Thyroid gland (tissue), 4 donors: Measurements from ENCODE around the gene TRIM17. TPM values are rescaled to one million over a fixed set of nuclear protein-coding genes. Genes with fewer than 3 reads are reported as not detected.
A peak's percentile ranks its signal among the peaks of the same experiment; 100 is the strongest.

Experiments used
- DNase-seq, 2 donors: peaks; one replicate each; pipeline ENCODE4 v3.0.0-alpha.2; 2019
- H3K27ac ChIP-seq, 3 donors: fragments of 200-600 bp; sonication (generic); 1 replicate in 2 of 3; 2 replicates in 1 of 3; pipeline ENCODE4 v1.5.1; 2016 to 2019; ENCODE audit warnings: mild to moderate bottlenecking in 1 of 3, moderate library complexity in 1 of 3
- H3K27me3 ChIP-seq: fragments of 200-600 bp; sonication (generic); one replicate; pipeline ENCODE4 v1.5.1; 2019
- H3K36me3 ChIP-seq, 2 donors: fragments of 200-600 bp; sonication (generic); one replicate each; pipeline ENCODE4 v1.5.1; 2016 to 2019
- H3K4me1 ChIP-seq, 2 donors: fragments of 200-600 bp; sonication (generic); one replicate each; pipeline ENCODE4 v1.5.1; 2017 to 2019
- H3K4me3 ChIP-seq, 3 donors: fragments of 200-600 bp; sonication (generic); replicated peaks in 1 of 3; 1 replicate in 2 of 3; 2 replicates in 1 of 3; pipeline ENCODE4 v1.5.1; 2016; ENCODE audit warnings: mild to moderate bottlenecking in 1 of 3
- H3K9me3 ChIP-seq: fragments of 200-600 bp; sonication (generic); one replicate; pipeline ENCODE4 v1.5.1; 2017
- POLR2A ChIP-seq, 2 donors: fragments of 450-650 bp; IDR thresholded peaks; one replicate each; pipeline ENCODE4 v1.6.1; 2017; ENCODE audit warnings: antibody characterized with exemption in 2 of 2, mild to moderate bottlenecking in 2 of 2, moderate library complexity in 1 of 2
- WGBS, 2 donors: methylation state at CpG; one replicate each; pipeline ENCODE4 v1.1.5; 2017; 5-methylcytosine and 5-hydroxymethylcytosine counted together
- intact Hi-C: fragments of 100-400 bp; cut with DNase I; formaldehyde crosslinking; loops from one replicate; pipeline ENCODE4 v1.15.1; 2023
- total RNA-seq, 4 donors: library from RNA; depleted of rRNA; stranded (reverse); fragments of >200 nt; gene quantifications; one replicate each; pipeline ENCODE4 v1.2.3, GENCODE V29; 2016
- TF ChIP-seq, protein P1 (sequence below), 6 experiments: fragments of 200-600 bp in 3 of 6; fragments of 450-650 bp in 3 of 6; sonication (generic) in 3 of 6; IDR thresholded peaks; one replicate each; pipeline ENCODE4 v1.5.1; 2016 to 2019; ENCODE audit warnings: antibody characterized with exemption in 6 of 6, mild to moderate bottlenecking in 2 of 6, inconsistent platforms in 1 of 6, moderate library complexity in 1 of 6

The TRIM17 gene
- total RNA-seq, 4 donors from 2014 or later, result 1.3 to 2.8 (median 2.8) TPM; not detected in 1

GRCh38 chr1:228459091-228459993 lies 42.7 kb upstream of the TRIM17 start:
- peak overlapping the region in 1 of 3 donors; percentile 56 for H3K27ac ChIP-seq
- H3K4me3 ChIP-seq, result no peak overlapping the region
- WGBS, 2 donors, result 9% methylated on average over 37 to 38 of the region's 41 CpGs
- H3K36me3 ChIP-seq, result no peaks in the 10 kb centered on the region
- DNase-seq, result peak in 1 of 2 donors; percentile 10
- H3K9me3 ChIP-seq, result no peaks in the 10 kb centered on the region
- H3K27me3 ChIP-seq, result peaks cover 6% of the 10 kb centered on the region
- TF ChIP-seq POLR2A (IDR thresholded peaks at IDR 0.05), result no peak
- TF ChIP-seq, protein P1, sequence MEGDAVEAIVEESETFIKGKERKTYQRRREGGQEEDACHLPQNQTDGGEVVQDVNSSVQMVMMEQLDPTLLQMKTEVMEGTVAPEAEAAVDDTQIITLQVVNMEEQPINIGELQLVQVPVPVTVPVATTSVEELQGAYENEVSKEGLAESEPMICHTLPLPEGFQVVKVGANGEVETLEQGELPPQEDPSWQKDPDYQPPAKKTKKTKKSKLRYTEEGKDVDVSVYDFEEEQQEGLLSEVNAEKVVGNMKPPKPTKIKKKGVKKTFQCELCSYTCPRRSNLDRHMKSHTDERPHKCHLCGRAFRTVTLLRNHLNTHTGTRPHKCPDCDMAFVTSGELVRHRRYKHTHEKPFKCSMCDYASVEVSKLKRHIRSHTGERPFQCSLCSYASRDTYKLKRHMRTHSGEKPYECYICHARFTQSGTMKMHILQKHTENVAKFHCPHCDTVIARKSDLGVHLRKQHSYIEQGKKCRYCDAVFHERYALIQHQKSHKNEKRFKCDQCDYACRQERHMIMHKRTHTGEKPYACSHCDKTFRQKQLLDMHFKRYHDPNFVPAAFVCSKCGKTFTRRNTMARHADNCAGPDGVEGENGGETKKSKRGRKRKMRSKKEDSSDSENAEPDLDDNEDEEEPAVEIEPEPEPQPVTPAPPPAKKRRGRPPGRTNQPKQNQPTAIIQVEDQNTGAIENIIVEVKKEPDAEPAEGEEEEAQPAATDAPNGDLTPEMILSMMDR (IDR thresholded peaks at IDR 0.05), result peak in 3 of 6 experiments; percentile 31 to 50 (median 35)
- peaks cover 0 to 8% of the 10 kb centered on the region in 2 donors for H3K4me1 ChIP-seq
- intact Hi-C loops, result no loop called here

GRCh38 chr1:228457396-228458176 lies 40.9 kb upstream of the TRIM17 start:
- Histone ChIP-seq H3K4me1 (no peaks in the 10 kb centered on the region), H3K9me3 (no peaks in the 10 kb centered on the region), H3K36me3 (no peaks in the 10 kb centered on the region), H3K4me3 (peak overlapping the region in 1 of 3 donors; percentile 17), H3K27me3 (no peaks in the 10 kb centered on the region), H3K27ac (peak overlapping the region in 2 of 3 donors; percentile 24 to 56)
- intact Hi-C loops, result no loop called here
- peak; percentile 41 to 48 for DNase-seq
- TF ChIP-seq, protein P1 (IDR thresholded peaks at IDR 0.05), result peak in 1 of 6 experiments; percentile 5
- peak in 1 of 2 donors; percentile 51 for TF ChIP-seq POLR2A (IDR thresholded peaks at IDR 0.05)
- WGBS, 2 donors, result 3 to 4% methylated on average over 42 to 60 of the region's 74 CpGs

DNA sequence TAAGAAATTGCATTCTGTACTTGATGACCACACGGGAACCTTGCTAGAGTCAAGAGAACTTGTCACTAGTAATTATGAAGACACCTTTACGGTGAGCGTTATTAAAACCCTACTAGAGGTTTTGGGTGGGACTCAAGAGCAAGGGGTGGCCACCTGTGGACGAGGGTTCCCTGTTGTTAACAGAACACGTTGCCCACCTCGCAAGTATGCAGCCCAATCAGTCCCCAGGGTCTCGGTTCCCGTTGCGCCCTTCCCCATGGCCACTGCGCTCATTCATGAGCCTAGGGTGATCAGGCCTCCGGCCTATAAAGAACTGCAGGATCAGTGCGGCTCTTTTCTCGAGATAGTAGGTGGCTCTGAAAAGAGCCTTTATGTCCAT lies 40.3 kb upstream of the TRIM17 start:
- WGBS, 2 donors, result 12 to 22% methylated on average over 12 to 13 of the region's 13 CpGs
- peak overlapping the region in 2 of 3 donors; percentile 6 to 24 for H3K27ac ChIP-seq
- no peaks in the 10 kb centered on the region for H3K9me3 ChIP-seq
- no peaks in the 10 kb centered on the region for H3K27me3 ChIP-seq
- H3K4me3 ChIP-seq, result peak overlapping the region in 1 of 3 donors; percentile 17
- no peak for TF ChIP-seq POLR2A (IDR thresholded peaks at IDR 0.05)
- TF ChIP-seq, protein P1 (IDR thresholded peaks at IDR 0.05), result no peak
- H3K4me1 ChIP-seq, result no peaks in the 10 kb centered on the region
- no peak for DNase-seq
- no peaks in the 10 kb centered on the region for H3K36me3 ChIP-seq
- intact Hi-C loops, result no loop called here

DNA sequence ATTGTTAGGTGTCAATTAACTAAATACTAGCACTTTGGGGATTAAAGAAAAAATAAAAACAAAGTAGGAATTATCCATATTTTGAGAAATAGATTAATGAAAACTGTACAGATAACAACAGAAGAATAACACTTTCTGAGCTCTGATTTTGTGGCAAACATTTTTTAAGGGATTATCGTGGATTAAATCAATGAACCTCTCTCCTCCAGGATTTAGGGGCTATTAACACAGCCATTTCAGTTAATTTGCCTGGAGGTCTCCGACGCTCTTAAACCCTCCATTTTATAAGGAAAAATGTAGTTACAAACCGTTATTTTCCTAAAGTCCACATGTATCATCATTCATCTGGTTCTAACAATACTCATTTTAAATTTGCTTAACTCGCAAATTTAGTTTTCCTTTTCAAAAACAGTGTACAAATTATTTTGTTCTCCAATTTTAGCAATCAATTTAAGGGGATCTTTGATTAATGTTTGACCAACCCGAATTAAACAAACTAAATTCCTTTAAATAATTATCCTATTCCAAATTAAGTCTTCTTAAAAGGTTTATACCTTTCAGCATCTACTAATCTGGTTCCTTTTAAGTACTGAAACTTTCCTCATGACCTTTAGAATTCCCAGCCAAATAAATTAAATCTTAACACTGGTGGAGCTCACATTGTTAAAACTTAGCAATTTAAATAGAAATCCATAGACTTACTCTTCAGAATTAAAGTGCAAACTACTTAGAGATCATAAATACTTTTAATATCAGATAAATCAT lies 39.8 kb upstream of the TRIM17 start:
- Histone ChIP-seq H3K27me3 (no peaks in the 10 kb centered on the region), H3K4me3 (no peak overlapping the region), H3K36me3 (no peaks in the 10 kb centered on the region), H3K9me3 (no peaks in the 10 kb centered on the region), H3K4me1 (no peaks in the 10 kb centered on the region), H3K27ac (peak overlapping the region in 1 of 3 donors; percentile 24)
- DNase-seq, result no peak
- WGBS, 2 donors, result 64 to 67% methylated on average over 6 of the region's 6 CpGs
- TF ChIP-seq POLR2A (IDR thresholded peaks at IDR 0.05), result no peak
- TF ChIP-seq, protein P1 (IDR thresholded peaks at IDR 0.05), result no peak
- intact Hi-C loops, result no loop called here
